ENCODE measurements around the gene MYL5.

DNA sequence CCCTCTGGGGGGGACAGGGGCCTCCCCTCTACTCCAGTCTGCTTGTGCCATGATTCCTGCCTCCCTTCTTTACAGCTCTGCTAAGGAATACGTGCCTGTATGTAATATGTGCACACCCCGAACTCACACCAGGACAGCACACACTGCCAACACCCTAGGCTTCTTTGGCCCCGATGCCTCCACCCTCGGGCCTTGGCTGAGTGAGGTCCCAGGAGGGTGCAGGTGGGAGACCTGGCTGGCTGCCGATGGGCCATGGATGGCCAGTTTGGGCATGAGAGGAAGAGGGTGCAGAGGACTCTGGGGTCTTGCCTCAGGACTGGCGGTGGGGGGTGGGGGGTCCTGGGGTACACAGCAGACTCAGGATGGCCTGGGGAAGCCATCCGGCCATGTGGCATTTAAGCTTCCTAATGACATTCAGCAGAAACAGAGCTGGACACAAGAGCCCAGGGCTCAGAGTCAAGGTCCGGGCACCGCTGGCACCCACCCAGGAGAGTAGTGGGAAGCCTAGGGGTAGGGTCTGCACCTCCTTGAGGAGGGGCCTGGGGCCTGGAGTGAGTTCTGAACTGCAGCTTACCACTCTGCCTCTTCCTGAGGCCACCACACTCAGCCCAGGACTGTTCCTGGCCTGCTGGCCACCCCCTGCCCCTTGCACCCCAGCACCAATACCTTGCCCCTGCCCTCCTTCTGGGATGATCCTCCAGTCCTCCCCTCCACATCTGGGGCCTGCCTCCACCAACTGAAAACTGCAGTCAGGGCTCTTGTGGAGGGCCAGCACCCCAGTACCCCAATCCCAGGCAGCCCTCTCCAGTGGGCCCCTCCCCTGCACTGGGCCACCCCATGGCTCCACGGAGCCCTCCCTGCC lies 29.2 kb downstream of the MYL5 start:
- TF ChIP-seq EZH2 (IDR thresholded peaks at IDR 0.05; ENCODE audit: insufficient read depth, poor library complexity, severe bottlenecking) (no peak), EZH2phosphoT487 (IDR thresholded peaks at IDR 0.05; ENCODE audit: insufficient read depth, low read depth) (no peak)
